GM18511 (cell line): Measurements from ENCODE around the gene ETV6.

Experiments
- ATAC-seq: cut with Tn5 transposase; IDR thresholded peaks from one replicate; pipeline ENCODE4 v1.9.1; 2021; ENCODE audit warnings: mild to moderate bottlenecking, moderate library complexity; ENCODE audit not compliant: unreplicated experiment

ETV6 gene

GRCh38 chr12:11795192-11795912, 145.9 kb downstream of the ETV6 start:
- no peak for ATAC-seq

- no peak for ATAC-seq
Measured at GRCh38 chr12:11795913-11796459, 146.5 kb downstream of the ETV6 start.

- no peak for ATAC-seq
Measured at GRCh38 chr12:11797317-11797913, 147.9 kb downstream of the ETV6 start.

- ATAC-seq = no peak
Measured at GRCh38 chr12:11798006-11798708, 148.7 kb downstream of the ETV6 start.

GRCh38 chr12:11798856-11799501, 149.5 kb downstream of the ETV6 start:
- ATAC-seq = no peak

- ATAC-seq = no peak
Measured at GRCh38 chr12:11799502-11799873, 150.0 kb downstream of the ETV6 start.

GRCh38 chr12:11801643-11802042, 152.2 kb downstream of the ETV6 start:
- no peak for ATAC-seq

GRCh38 chr12:11804130-11804529, 154.7 kb downstream of the ETV6 start:
- no peak for ATAC-seq

- no peak for ATAC-seq
Measured at GRCh38 chr12:11805043-11805442, 155.6 kb downstream of the ETV6 start.

- no peak for ATAC-seq
Measured at GRCh38 chr12:11805680-11806079, 156.2 kb downstream of the ETV6 start.

- ATAC-seq = no peak
Measured at GRCh38 chr12:11807458-11807857, 158.0 kb downstream of the ETV6 start.

GRCh38 chr12:11808931-11809330, 159.5 kb downstream of the ETV6 start:
- ATAC-seq = no peak

- no peak for ATAC-seq
Measured at GRCh38 chr12:11810206-11810545, 160.7 kb downstream of the ETV6 start.

GRCh38 chr12:11811008-11811407, 161.5 kb downstream of the ETV6 start:
- no peak for ATAC-seq

- no peak for ATAC-seq
Measured at GRCh38 chr12:11812241-11812585, 162.7 kb downstream of the ETV6 start.

GRCh38 chr12:11812586-11813437, 163.3 kb downstream of the ETV6 start:
- ATAC-seq = peak; percentile 88

GRCh38 chr12:11813438-11813813, 164.0 kb downstream of the ETV6 start:
- ATAC-seq = no peak

GRCh38 chr12:11814374-11814773, 164.9 kb downstream of the ETV6 start:
- ATAC-seq = no peak

- no peak for ATAC-seq
Measured at GRCh38 chr12:11815397-11815796, 165.9 kb downstream of the ETV6 start.

- ATAC-seq = no peak
Measured at GRCh38 chr12:11819643-11820042, 170.2 kb downstream of the ETV6 start.

GRCh38 chr12:11820476-11820875, 171.0 kb downstream of the ETV6 start:
- no peak for ATAC-seq
